ENCODE data around the gene PCARE.

DNA sequence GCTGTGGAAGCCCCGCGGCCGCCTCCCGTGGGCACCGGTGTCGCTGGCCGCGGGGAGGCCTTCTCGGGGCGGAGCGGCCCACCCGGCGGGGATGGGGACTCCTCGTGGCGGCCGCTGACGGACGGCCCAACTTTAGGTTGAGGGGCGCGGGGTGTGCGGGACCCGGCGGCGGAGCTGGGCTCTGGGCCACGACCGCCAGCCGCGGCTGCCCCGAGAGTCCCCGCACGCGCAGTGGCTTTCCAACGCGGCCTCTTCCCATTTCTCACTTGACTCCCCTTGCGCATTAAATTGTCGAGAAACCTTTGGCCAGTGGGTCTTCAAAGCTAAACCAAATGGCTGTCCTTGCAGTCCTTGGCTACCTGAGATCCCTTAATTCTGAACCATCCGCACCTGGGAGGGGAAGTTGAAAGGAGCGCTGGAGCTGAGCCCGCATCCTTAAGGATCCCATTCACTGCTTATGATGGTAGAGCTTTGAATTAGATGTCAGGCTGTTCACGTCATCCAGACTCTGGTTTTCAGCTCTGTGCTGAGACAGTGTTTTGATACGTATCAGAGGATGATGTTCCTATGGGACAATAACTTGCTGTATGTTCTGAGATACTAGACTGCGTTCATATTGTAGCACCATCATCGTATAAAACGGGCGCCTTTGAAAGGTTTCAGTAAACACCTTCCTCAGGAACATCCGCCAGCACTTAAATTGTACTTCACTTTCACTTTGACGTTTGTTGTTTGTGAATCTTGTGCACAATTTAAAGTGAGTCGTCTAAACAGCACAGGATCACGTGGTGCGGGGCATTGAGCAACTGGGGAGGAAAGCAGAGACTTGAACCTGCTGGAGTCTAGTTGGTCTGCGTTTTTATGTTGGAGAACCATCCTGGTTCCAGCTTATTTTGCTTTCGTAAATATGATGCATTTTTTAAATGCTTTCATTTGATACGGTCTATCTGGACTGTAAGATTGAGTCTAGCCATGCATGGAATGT is 41.8 kb upstream of the PCARE start:
- TF ChIP-seq, protein P1, sequence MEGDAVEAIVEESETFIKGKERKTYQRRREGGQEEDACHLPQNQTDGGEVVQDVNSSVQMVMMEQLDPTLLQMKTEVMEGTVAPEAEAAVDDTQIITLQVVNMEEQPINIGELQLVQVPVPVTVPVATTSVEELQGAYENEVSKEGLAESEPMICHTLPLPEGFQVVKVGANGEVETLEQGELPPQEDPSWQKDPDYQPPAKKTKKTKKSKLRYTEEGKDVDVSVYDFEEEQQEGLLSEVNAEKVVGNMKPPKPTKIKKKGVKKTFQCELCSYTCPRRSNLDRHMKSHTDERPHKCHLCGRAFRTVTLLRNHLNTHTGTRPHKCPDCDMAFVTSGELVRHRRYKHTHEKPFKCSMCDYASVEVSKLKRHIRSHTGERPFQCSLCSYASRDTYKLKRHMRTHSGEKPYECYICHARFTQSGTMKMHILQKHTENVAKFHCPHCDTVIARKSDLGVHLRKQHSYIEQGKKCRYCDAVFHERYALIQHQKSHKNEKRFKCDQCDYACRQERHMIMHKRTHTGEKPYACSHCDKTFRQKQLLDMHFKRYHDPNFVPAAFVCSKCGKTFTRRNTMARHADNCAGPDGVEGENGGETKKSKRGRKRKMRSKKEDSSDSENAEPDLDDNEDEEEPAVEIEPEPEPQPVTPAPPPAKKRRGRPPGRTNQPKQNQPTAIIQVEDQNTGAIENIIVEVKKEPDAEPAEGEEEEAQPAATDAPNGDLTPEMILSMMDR (IDR thresholded peaks at IDR 0.05), result no peak
- TF ChIP-seq POLR2A (IDR thresholded peaks at IDR 0.05), result no peak
